DND-41 (cell line): ENCODE data around the gene PEX5.

Source experiments
- CTCF ChIP-seq: IDR thresholded peaks from 2 replicates; pipeline ENCODE4 v1.5.1; 2012; ENCODE audit warnings: borderline replicate concordance, low read length, moderate library complexity, mild to moderate bottlenecking; ENCODE audit not compliant: poor library complexity, severe bottlenecking; ENCODE audit errors: extremely low read depth
- EZH2 ChIP-seq: IDR thresholded peaks from 3 replicates; pipeline ENCODE4 v1.6.1; 2012; ENCODE audit warnings: borderline replicate concordance, low read depth, mild to moderate bottlenecking, moderate library complexity, low read length, inconsistent platforms; ENCODE audit not compliant: severe bottlenecking

DNA sequence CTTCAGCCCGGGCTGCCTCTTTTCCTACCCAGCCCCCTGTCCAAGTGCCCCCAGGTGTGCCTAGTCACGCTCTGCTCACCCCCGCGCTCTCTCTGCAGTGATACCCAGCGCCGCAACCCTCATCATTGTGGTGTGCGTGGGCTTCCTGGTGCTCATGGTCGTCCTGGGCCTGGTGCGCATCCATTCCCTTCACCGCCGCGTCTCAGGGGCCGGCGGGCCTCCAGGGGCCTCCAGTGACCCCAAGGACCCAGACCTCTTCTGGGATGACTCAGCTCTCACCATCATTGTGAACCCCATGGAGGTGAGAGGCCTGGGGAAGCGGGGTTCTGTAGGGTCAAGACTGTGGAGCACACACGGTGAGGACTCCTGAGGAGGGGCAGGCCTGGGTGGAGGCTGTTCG lies 32.1 kb upstream of the PEX5 start:
- no peak for TF ChIP-seq CTCF
- TF ChIP-seq EZH2 = no peak
